Stimulated activated memory B cell treated with anti-CD40 and anti-IgM and Interleukin-4, amounts not matched to agents 10 μg/mL and 1 μg/mL and 100 μg/mL, for 72 hours (primary cell): ENCODE data around the gene FAM120C.
A peak's percentile ranks its signal among the peaks of the same experiment; 100 is the strongest.

Experiments
- ATAC-seq: fragments of 150-1000 bp; cut with Tn5 transposase; 2 replicates; pipeline ENCODE4 v1.10.0; 2021
- H3K27ac Mint-ChIP-seq: one replicate; pipeline ENCODE4 v1.8.0; 2022; ENCODE audit warnings: mild to moderate bottlenecking, mixed read lengths
- H3K27me3 Mint-ChIP-seq: one replicate; pipeline ENCODE4 v1.8.0; 2022; ENCODE audit warnings: mixed read lengths
- H3K36me3 Mint-ChIP-seq: one replicate; pipeline ENCODE4 v1.8.0; 2022; ENCODE audit warnings: mixed read lengths
- H3K4me1 Mint-ChIP-seq: one replicate; pipeline ENCODE4 v1.8.0; 2022; ENCODE audit warnings: mixed read lengths
- H3K4me3 Mint-ChIP-seq: one replicate; pipeline ENCODE4 v1.8.0; 2022; ENCODE audit warnings: mild to moderate bottlenecking, moderate library complexity, mixed read lengths
- H3K9me3 Mint-ChIP-seq: one replicate; pipeline ENCODE4 v1.8.0; 2022; ENCODE audit warnings: mixed read lengths

Gene FAM120C

GRCh38 chrX:54076903-54077302 lies 106.2 kb downstream of the FAM120C start:
- no peak overlapping the region for H3K4me3 Mint-ChIP-seq
- no peaks in the 10 kb centered on the region for H3K9me3 Mint-ChIP-seq
- no peaks in the 10 kb centered on the region for H3K4me1 Mint-ChIP-seq
- H3K27ac Mint-ChIP-seq = no peak overlapping the region
- no peaks in the 10 kb centered on the region for H3K27me3 Mint-ChIP-seq
- ATAC-seq = no peak
- H3K36me3 Mint-ChIP-seq = peaks cover 24% of the 10 kb centered on the region

GRCh38 chrX:54074826-54075225 lies 108.2 kb downstream of the FAM120C start:
- Mint-ChIP-seq H3K9me3 (no peaks in the 10 kb centered on the region), H3K27ac (no peak overlapping the region)

GRCh38 chrX:54067766-54068165 lies 115.3 kb downstream of the FAM120C start:
- ATAC-seq = no peak
- H3K36me3 Mint-ChIP-seq = peaks cover 20% of the 10 kb centered on the region
- H3K4me3 Mint-ChIP-seq = no peak overlapping the region
- no peak overlapping the region for H3K27ac Mint-ChIP-seq
- H3K4me1 Mint-ChIP-seq = no peaks in the 10 kb centered on the region
- H3K9me3 Mint-ChIP-seq = no peaks in the 10 kb centered on the region
- H3K27me3 Mint-ChIP-seq = no peaks in the 10 kb centered on the region

More at GRCh38 chrX:54074826-54075225, 108.2 kb downstream of the FAM120C start:
- Mint-ChIP-seq H3K36me3 (peaks cover 18% of the 10 kb centered on the region), H3K27me3 (no peaks in the 10 kb centered on the region), H3K4me3 (no peak overlapping the region), H3K4me1 (no peaks in the 10 kb centered on the region)
- ATAC-seq = no peak

GRCh38 chrX:54066841-54067240 lies 116.2 kb downstream of the FAM120C start:
- ATAC-seq = no peak
- H3K27me3 Mint-ChIP-seq = no peaks in the 10 kb centered on the region

GRCh38 chrX:54064564-54064963 lies 118.5 kb downstream of the FAM120C start:
- Mint-ChIP-seq H3K4me1 (no peaks in the 10 kb centered on the region), H3K9me3 (no peaks in the 10 kb centered on the region), H3K36me3 (peaks cover 9% of the 10 kb centered on the region), H3K27ac (no peak overlapping the region), H3K4me3 (no peak overlapping the region), H3K27me3 (no peaks in the 10 kb centered on the region)
- ATAC-seq = no peak

More at GRCh38 chrX:54066841-54067240, 116.2 kb downstream of the FAM120C start:
- no peaks in the 10 kb centered on the region for H3K9me3 Mint-ChIP-seq
- H3K4me3 Mint-ChIP-seq = no peak overlapping the region
- H3K4me1 Mint-ChIP-seq = no peaks in the 10 kb centered on the region
- peaks cover 16% of the 10 kb centered on the region for H3K36me3 Mint-ChIP-seq
- H3K27ac Mint-ChIP-seq = no peak overlapping the region

- ATAC-seq = no peak
- Mint-ChIP-seq H3K9me3 (no peaks in the 10 kb centered on the region), H3K4me3 (no peak overlapping the region), H3K4me1 (no peaks in the 10 kb centered on the region), H3K36me3 (peaks cover 9% of the 10 kb centered on the region), H3K27me3 (no peaks in the 10 kb centered on the region), H3K27ac (no peak overlapping the region)
Observed at GRCh38 chrX:54063361-54063760, 119.7 kb downstream of the FAM120C start.

- Mint-ChIP-seq H3K27me3 (no peaks in the 10 kb centered on the region), H3K27ac (no peak overlapping the region), H3K4me3 (no peak overlapping the region), H3K9me3 (no peaks in the 10 kb centered on the region), H3K36me3 (no peaks in the 10 kb centered on the region), H3K4me1 (peaks cover 5% of the 10 kb centered on the region)
- ATAC-seq = no peak
Observed at GRCh38 chrX:54049801-54050200, 133.3 kb downstream of the FAM120C start.

GRCh38 chrX:54048412-54048811 lies 134.6 kb downstream of the FAM120C start:
- Mint-ChIP-seq H3K27me3 (no peaks in the 10 kb centered on the region), H3K36me3 (no peaks in the 10 kb centered on the region), H3K4me3 (no peak overlapping the region), H3K27ac (no peak overlapping the region), H3K4me1 (peaks cover 5% of the 10 kb centered on the region), H3K9me3 (no peaks in the 10 kb centered on the region)
- ATAC-seq = no peak

- Mint-ChIP-seq H3K36me3 (peaks cover 4% of the 10 kb centered on the region), H3K27me3 (no peaks in the 10 kb centered on the region), H3K4me3 (peak overlapping the region; percentile 95), H3K4me1 (peaks cover 5% of the 10 kb centered on the region), H3K9me3 (no peaks in the 10 kb centered on the region), H3K27ac (peak overlapping the region; percentile 98)
- no peak for ATAC-seq
Observed at GRCh38 chrX:54045563-54046228, 137.4 kb downstream of the FAM120C start.

- ATAC-seq = peak; percentile 0
- H3K27ac Mint-ChIP-seq = peak overlapping the region; percentile 98
- no peaks in the 10 kb centered on the region for H3K27me3 Mint-ChIP-seq
- peak overlapping the region; percentile 95 for H3K4me3 Mint-ChIP-seq
- peaks cover 5% of the 10 kb centered on the region for H3K4me1 Mint-ChIP-seq
- H3K36me3 Mint-ChIP-seq = peaks cover 8% of the 10 kb centered on the region
- no peaks in the 10 kb centered on the region for H3K9me3 Mint-ChIP-seq
Observed at GRCh38 chrX:54044877-54045338, 138.1 kb downstream of the FAM120C start.

- H3K4me3 Mint-ChIP-seq = peak within 1 kb of the TSS; percentile 95
- peaks cover 8% of the 10 kb centered on the region for H3K36me3 Mint-ChIP-seq
- no peaks in the 10 kb centered on the region for H3K9me3 Mint-ChIP-seq
- peak; percentile 95 for ATAC-seq
- no peaks in the 10 kb centered on the region for H3K27me3 Mint-ChIP-seq
- peaks cover 5% of the 10 kb centered on the region for H3K4me1 Mint-ChIP-seq
- peak within 1 kb of the TSS; percentile 98 for H3K27ac Mint-ChIP-seq
Observed at GRCh38 chrX:54044126-54044876, 138.8 kb downstream of the FAM120C start, which contains the start of gene PHF8. Gene PHF8 (minus strand): TSS chrX:54044473. CDS start chrX:54042728, 1,745 bp downstream.

GRCh38 chrX:54043541-54044125 lies 139.4 kb downstream of the FAM120C start:
- H3K4me1 Mint-ChIP-seq = peaks cover 5% of the 10 kb centered on the region
- no peaks in the 10 kb centered on the region for H3K9me3 Mint-ChIP-seq
- H3K27ac Mint-ChIP-seq = peak overlapping the region; percentile 98
- peak overlapping the region; percentile 95 for H3K4me3 Mint-ChIP-seq
- H3K36me3 Mint-ChIP-seq = peaks cover 8% of the 10 kb centered on the region
- ATAC-seq = peak; percentile 21
- H3K27me3 Mint-ChIP-seq = no peaks in the 10 kb centered on the region

- ATAC-seq = no peak
- Mint-ChIP-seq H3K27me3 (no peaks in the 10 kb centered on the region), H3K9me3 (no peaks in the 10 kb centered on the region), H3K27ac (peak overlapping the region; percentile 98), H3K36me3 (peaks cover 8% of the 10 kb centered on the region), H3K4me3 (peak overlapping the region; percentile 95), H3K4me1 (peaks cover 5% of the 10 kb centered on the region)
Observed at GRCh38 chrX:54043056-54043455, 140.0 kb downstream of the FAM120C start.

GRCh38 chrX:54042609-54043021 lies 140.4 kb downstream of the FAM120C start:
- Mint-ChIP-seq H3K27me3 (no peaks in the 10 kb centered on the region), H3K27ac (peak overlapping the region; percentile 98), H3K4me3 (peak overlapping the region; percentile 95), H3K36me3 (peaks cover 8% of the 10 kb centered on the region), H3K9me3 (no peaks in the 10 kb centered on the region), H3K4me1 (peaks cover 5% of the 10 kb centered on the region)
- no peak for ATAC-seq

- peaks cover 66% of the 10 kb centered on the region for H3K36me3 Mint-ChIP-seq
- no peaks in the 10 kb centered on the region for H3K4me1 Mint-ChIP-seq
Observed at GRCh38 chrX:54030329-54030728, 152.7 kb downstream of the FAM120C start.

More at GRCh38 chrX:54030329-54030728, 152.7 kb downstream of the FAM120C start:
- H3K27ac Mint-ChIP-seq = no peak overlapping the region
- no peaks in the 10 kb centered on the region for H3K27me3 Mint-ChIP-seq
- no peak overlapping the region for H3K4me3 Mint-ChIP-seq
- no peak for ATAC-seq
- no peaks in the 10 kb centered on the region for H3K9me3 Mint-ChIP-seq
